Activated CD8-positive, alpha-beta memory T cell treated with anti-CD3 and anti-CD28 coated beads for 36 hours (primary cell): ENCODE data around the gene HSPB6. TPM values are rescaled to one million over a fixed set of nuclear protein-coding genes. Genes with fewer than 3 reads are reported as not detected.
"Not testable (repeated sequence)": the region's sequence is repeated elsewhere in the genome, so short reads cannot be mapped to it uniquely, and the experiment has no call there.

ENCODE experiments used
- CTCF ChIA-PET: fragments of 350-600 bp; sonication (Branson Sonifier 250); formaldehyde crosslinking; loops from one replicate; lab custom pipeline; 2021; ENCODE audit warnings: antibody characterized with exemption; lab: Charles Lee
- POLR2A ChIA-PET: fragments of 350-600 bp; sonication (Branson Sonifier 250); formaldehyde crosslinking; loops from one replicate; lab custom pipeline; 2021; ENCODE audit warnings: antibody characterized with exemption; lab: Charles Lee
- total RNA-seq, 2 experiments: library from RNA; stranded (reverse); gene quantifications; one replicate each; pipeline ENCODE4 v1.2.3, GENCODE V29; 2021

HSPB6 gene
- total RNA-seq, 2 experiments from 2014 or later, result 0.21 TPM; not detected in 1

DNA sequence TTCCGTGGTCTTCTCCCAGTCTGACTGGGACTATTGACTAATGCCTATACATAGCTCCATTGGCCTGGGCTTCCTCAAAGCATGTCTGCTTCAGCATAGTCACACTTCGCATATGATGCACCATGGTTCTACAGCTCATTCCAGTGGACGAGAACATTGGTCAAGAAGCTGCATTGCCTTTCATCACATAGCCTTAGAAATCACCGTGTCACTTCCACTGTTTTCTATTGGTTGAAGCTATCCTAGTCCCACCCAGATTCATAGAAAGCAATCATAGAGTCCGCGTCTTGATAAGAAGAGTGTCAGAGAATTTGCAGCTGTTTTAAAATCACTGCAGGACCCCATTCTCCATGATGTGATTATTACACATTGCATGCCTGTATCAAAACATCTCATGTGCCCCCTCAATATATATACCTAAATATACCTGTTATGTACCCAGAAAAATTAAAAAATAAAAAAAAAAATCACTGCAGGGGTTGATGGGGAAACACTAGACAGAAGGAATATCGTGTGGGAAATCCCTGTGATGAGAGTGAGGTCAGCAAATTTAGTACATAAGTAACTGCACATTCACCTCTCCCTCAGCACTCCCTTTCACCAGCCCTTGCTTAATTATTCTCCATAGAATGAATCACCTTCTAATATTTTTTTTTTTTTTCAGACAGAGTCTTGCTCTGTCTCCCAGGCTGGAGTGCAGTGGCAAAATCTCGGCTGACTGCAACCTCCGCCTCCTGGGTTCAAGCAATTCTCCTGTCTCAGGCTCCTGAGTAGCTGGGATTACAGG, 16.4 kb upstream of the HSPB6 start:
- ChIA-PET POLR2A (interaction anchor here (0.5 to 0.6 kb wide), 2 partner anchors 47 to 116 kb away, joined by 3 read pairs; no protein-coding TSS in a partner anchor), CTCF (interaction anchor here (0.6 to 1.0 kb wide), 2 partner anchors 67 to 116 kb away, joined by 3 to 4 read pairs; no protein-coding TSS in a partner anchor)

- CTCF ChIA-PET, result not testable (repeated sequence)
- POLR2A ChIA-PET, result interaction anchor here (0.6 to 0.7 kb wide), 2 partner anchors 110 to 117 kb away, joined by 3 to 8 read pairs; no protein-coding TSS in a partner anchor
These were observed 15.5 kb upstream of the HSPB6 start for GRCh38 chr19:35772362-35772761.

DNA sequence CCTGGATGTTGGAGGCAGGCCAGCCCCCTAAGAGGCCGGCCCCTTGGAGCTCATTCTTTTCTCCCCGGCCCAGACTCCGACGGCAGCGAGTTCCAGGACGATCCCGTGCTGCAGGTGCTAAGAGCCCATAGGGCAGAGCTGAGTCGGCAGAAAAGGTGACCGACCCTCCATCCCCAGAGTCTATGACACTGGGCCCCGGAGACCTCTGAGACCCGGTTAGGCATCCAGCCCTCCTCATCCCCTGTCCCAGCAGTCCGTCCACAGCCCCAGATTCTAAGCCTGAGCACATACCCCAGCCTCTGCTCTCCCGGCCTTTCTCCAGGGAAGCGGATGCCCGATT, 11.2 kb upstream of the HSPB6 start:
- ChIA-PET POLR2A (no interaction called here), CTCF (no interaction called here)

GRCh38 chr19:35767288-35768081, 10.7 kb upstream of the HSPB6 start:
- ChIA-PET CTCF (interaction anchor here (0.6 to 0.7 kb wide), 2 partner anchors 31 to 74 kb away, joined by 3 to 4 read pairs; no protein-coding TSS in a partner anchor), POLR2A (no interaction called here)

DNA sequence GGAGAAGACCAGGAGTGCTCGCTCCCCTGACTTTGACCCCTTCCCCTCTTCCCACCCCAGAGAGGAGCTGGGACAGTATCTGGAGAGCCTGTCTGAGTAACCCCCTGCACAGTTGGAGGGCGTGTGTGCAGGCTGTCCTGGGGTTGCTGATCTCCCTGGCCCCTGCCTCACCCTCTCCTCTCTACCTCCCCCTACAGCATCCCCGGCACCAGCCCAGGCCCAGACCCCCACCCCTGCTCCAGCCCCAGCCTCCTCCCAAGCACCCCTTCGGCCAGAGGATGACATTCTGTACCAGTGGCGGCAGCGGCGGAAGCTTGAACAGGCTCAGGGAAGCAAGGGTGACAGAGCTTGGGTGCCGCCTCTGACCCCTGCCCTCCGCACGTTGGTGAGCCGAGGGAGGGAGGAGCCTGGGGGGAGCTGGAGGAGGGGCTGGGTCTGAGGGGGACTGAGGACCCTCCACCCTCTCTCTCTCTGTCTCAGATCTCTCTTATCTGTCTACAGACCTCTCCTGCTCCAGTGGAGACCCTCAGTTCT, 9.8 kb upstream of the HSPB6 start:
- POLR2A ChIA-PET, result no interaction called here

GRCh38 chr19:35764432-35765315, 7.8 kb upstream of the HSPB6 start:
- ChIA-PET POLR2A (interaction anchor here (0.6 kb wide), 1 partner anchor 134 kb away, joined by 4 read pairs; no protein-coding TSS in a partner anchor), CTCF (interaction anchor here (1.0 kb wide), 1 partner anchor 91 kb away, joined by 3 read pairs; no protein-coding TSS in a partner anchor)

More for the DNA sequence above, 9.8 kb upstream of the HSPB6 start:
- CTCF ChIA-PET, result interaction anchor here (0.7 kb wide), 2 partner anchors 53 to 74 kb away, joined by 3 to 4 read pairs; no protein-coding TSS in a partner anchor

- CTCF ChIA-PET, result no interaction called here
These were observed 4.0 kb upstream of the HSPB6 start for GRCh38 chr19:35760711-35761349.

DNA sequence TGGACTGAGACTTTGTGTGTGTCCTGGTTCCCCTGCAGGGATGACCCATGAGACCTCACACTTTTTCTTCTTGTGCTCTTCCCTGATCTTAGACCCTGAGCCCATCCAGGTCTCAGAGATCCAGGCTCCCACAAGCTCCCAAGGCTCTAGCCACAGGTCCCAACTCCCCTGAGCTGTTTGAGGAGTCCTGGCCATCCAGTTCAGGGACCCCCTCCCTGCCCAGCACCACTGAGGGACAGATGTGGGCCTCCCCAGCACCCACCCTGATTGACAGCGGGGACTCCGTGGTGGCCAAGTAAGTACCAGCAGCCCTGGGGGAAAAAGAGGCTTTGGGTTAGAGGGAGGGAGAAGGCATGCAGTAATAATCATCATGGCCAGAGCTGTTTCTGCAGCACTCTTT, 2.9 kb upstream of the HSPB6 start:
- ChIA-PET CTCF (no interaction called here), POLR2A (no interaction called here)

More at GRCh38 chr19:35760711-35761349, 4.0 kb upstream of the HSPB6 start:
- POLR2A ChIA-PET, result no interaction called here

DNA sequence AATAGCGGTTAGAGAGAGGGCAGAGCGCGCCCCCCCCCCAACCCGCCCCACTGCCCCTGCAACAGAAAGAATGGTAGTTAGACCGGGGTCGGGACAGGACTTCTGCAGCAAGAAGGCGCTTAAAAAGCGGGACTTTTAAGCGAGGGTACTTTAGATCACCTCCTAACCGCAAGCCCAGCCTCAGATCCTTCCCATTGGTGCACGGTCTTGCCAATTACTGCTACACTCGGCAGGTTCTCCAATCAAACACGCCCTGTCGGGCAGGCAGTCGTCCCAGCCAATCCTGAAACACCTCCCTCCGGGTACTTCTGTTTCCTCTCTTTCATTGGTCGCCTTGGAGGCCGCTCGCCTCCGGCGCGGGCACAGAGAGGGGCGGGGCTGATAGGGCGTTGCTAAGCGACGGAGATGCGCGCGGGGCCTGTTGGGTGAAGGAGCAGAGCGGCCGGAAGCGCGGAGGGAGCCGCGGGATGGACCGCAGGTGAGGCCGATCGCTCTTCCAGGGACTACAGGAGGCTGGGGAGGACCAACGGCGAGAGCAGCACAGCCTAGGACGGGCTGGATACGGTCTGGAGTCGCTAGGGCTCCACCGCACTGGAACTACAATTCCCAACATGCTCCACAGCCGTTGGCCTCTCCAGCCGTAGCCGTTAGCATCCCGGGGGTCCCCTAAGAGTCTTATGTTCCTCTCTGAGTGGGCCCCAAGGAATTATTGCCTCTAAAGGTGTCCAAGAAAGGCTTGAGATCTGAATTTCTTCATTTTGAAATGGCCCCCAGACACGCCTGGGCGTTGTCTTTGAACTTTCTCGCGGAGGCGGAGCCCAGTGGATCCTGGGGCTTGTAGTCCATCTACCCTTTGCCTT, 1.1 kb upstream of the HSPB6 start, which contains the start of gene PROSER3:
Gene PROSER3, plus strand, starts transcription at position 428 of the 860 bp plus-strand sequence. Its CDS starts 40 bp downstream, at position 468.
- ChIA-PET CTCF (interaction anchor here (0.9 to 1.2 kb wide), 2 partner anchors 10 to 61 kb away, joined by 3 read pairs; partner anchors contain the start of gene LIN37), POLR2A (interaction anchor here (0.6 to 0.9 kb wide), 5 partner anchors 10 to 56 kb away, joined by 3 to 6 read pairs (median 4); partner anchors contain the start of genes IGFLR1 and LIN37)

DNA sequence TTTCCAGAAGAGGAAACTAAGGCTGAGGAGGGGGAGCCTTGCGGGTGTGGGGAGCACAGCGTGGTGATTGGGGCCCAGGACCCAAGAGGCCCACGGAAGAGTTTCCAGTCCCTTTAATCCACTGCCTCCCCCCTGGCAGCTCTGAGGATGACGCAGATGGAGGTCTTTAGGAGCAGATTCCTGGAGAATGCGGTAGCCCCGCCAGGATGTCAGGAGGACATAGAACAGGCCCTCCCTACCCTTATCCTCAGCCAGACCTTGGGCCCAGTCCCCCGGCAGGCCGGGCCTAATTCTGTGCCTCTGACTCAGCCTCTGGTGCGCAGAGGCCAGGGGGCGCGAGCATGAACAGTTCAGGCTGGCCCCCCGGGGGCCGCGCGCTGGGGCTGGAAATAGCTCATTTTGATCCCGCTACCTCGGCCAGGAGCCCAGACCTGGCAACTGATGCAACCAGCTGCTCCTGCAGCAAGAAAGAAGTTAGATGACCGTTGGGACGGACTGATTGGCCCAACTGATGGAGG, 461 bp upstream of the HSPB6 start:
- CTCF ChIA-PET, result interaction anchor here (0.9 to 1.2 kb wide), 2 partner anchors 9 to 62 kb away, joined by 3 read pairs; partner anchors contain the start of gene LIN37
- POLR2A ChIA-PET, result interaction anchor here (0.7 to 0.9 kb wide), 4 partner anchors 9 to 55 kb away, joined by 3 to 6 read pairs (median 4); partner anchors contain the start of genes IGFLR1 and LIN37

- ChIA-PET CTCF (no interaction called here), POLR2A (interaction anchor here (1.0 kb wide), 1 partner anchor 54 kb away, joined by 3 read pairs; no protein-coding TSS in a partner anchor)
These were observed 1.1 kb downstream of the HSPB6 start for GRCh38 chr19:35755550-35756376.

- POLR2A ChIA-PET, result no interaction called here
- CTCF ChIA-PET, result no interaction called here
These were observed 1.7 kb downstream of the HSPB6 start for GRCh38 chr19:35755131-35755549.

GRCh38 chr19:35754370-35755130, 2.3 kb downstream of the HSPB6 start:
- POLR2A ChIA-PET, result interaction anchor here (0.6 kb wide), 2 partner anchors 8 to 20 kb away, joined by 3 read pairs; no protein-coding TSS in a partner anchor
- CTCF ChIA-PET, result no interaction called here

- ChIA-PET POLR2A (interaction anchor here (0.6 kb wide), 2 partner anchors 8 to 19 kb away, joined by 3 read pairs; no protein-coding TSS in a partner anchor), CTCF (no interaction called here)
These were observed 3.0 kb downstream of the HSPB6 start for GRCh38 chr19:35753634-35754369.
